Right lobe of liver (tissue), 6 donors: Measurements from ENCODE around the gene FHOD1. TPM values are rescaled to one million over a fixed set of nuclear protein-coding genes. Genes with fewer than 3 reads are reported as not detected.
A peak's percentile ranks its signal among the peaks of the same experiment; 100 is the strongest.

Experiments used
- ATAC-seq, 4 donors: fragments of 200-7000 bp; cut with Tn5 transposase; one replicate each; pipeline ENCODE4 v1.9.1; 2020; ENCODE audit warnings: mild to moderate bottlenecking in 4 of 4, moderate library complexity in 4 of 4
- DNase-seq, 3 donors: peaks; one replicate each; pipeline ENCODE4 v3.0.0-alpha.2; 2020
- H3K27ac ChIP-seq, 3 donors: fragments of 200-600 bp; one replicate each; pipeline ENCODE4 v1.8.0; 2022
- H3K27me3 ChIP-seq, 2 donors: fragments of 200-600 bp; one replicate each; pipeline ENCODE4 v1.8.0; 2022
- H3K36me3 ChIP-seq, 4 donors: fragments of 200-600 bp; sonication (generic) in 1 of 4; one replicate each; pipeline versions ENCODE4 v1.5.1 to v1.8.0; 2017 to 2022; ENCODE audit warnings: control low read depth in 1 of 4
- H3K4me1 ChIP-seq, 4 donors: fragments of 200-600 bp; sonication (generic) in 1 of 4; one replicate each; pipeline versions ENCODE4 v1.5.1 to v1.8.0; 2017 to 2022; ENCODE audit warnings: control low read depth in 1 of 4
- H3K4me3 ChIP-seq, 3 donors: fragments of 200-600 bp; one replicate each; pipeline ENCODE4 v1.8.0; 2022
- H3K9me3 ChIP-seq, 4 donors: fragments of 200-600 bp; sonication (generic) in 1 of 4; one replicate each; pipeline versions ENCODE4 v1.5.1 to v1.8.0; 2017 to 2022; ENCODE audit warnings: control low read depth in 1 of 4
- CTCF ChIP-seq, 4 donors: fragments of 200-600 bp in 3 of 4; fragments of 450-650 bp in 1 of 4; IDR thresholded peaks; one replicate each; pipeline versions ENCODE4 v1.5.1 to v1.8.0; 2016 to 2022; ENCODE audit warnings: antibody characterized with exemption in 4 of 4, mild to moderate bottlenecking in 2 of 4
- POLR2A ChIP-seq: fragments of 450-650 bp; IDR thresholded peaks from one replicate; pipeline ENCODE4 v1.6.1; 2017; ENCODE audit warnings: antibody characterized with exemption, mild to moderate bottlenecking
- WGBS: methylation state at CpG from one replicate; pipeline ENCODE4 v1.1.6; 2018; ENCODE audit warnings: low coverage, low lambda C conversion rate; ENCODE audit not compliant: insufficient coverage; ENCODE audit errors: missing lambda C conversion rate; 5-methylcytosine and 5-hydroxymethylcytosine counted together
- intact Hi-C, 2 donors: fragments of 100-400 bp; cut with DNase I; formaldehyde crosslinking; loops; one replicate each; pipeline versions ENCODE4 v1.11.2 to v1.14.1; 2022
- long read RNA-seq: library from polyadenylated mRNA; unstranded; transcript quantifications from one replicate; pipeline ENCODE4 v2.0.0, GENCODE V29; 2019
- total RNA-seq, 6 experiments: library from RNA; depleted of rRNA in 2 of 6; stranded (reverse); fragments of >200 nt in 2 of 6; fragmentation: NEBNext Ultra II Directional in 3 of 6; extraction: Animal tissue kit (Norgen Biotek cat#: 25700) in 3 of 6; gene quantifications; one replicate each; pipeline versions ENCODE4 v1.1.0 to v1.2.4, GENCODE V29; 2016 to 2023
- donor health status: DM: no; HTN: yes; CAD: no.
- donor health status: DM: no; HTN: no; CAD: no.
- donor health status: DM: no; HTN: no; CAD: no.
- donor health status: DM: no; HTN: yes; CAD: no.
- donor health status: DM: no; HTN: yes; CAD: no.

Gene FHOD1
- total RNA-seq, result 1 to 10 TPM; 2.3 to 9.6 (median 3.5) TPM
- long read RNA-seq, result 0 reads

- 6% methylated on average over 10 of the region's 60 CpGs for WGBS
- DNase-seq (peak; percentile 92 to 96 (median 95)), ATAC-seq (peak; percentile 80 to 89 (median 87))
- peak within 1 kb of the TSS; percentile 58 to 66 (median 64) for H3K4me3 ChIP-seq
- H3K27me3 ChIP-seq, result peaks cover 0 to 10% of the 10 kb centered on the region in 2 donors
- H3K27ac ChIP-seq, result peak within 1 kb of the TSS; percentile 65 to 82 (median 69)
- H3K36me3 ChIP-seq, result no peaks in the 10 kb centered on the region
- H3K4me1 ChIP-seq, result peaks cover 0 to 42% (median 0%) of the 10 kb centered on the region in 4 donors
- intact Hi-C loops, result no loop called here
- no peaks in the 10 kb centered on the region for H3K9me3 ChIP-seq
- peak; percentile 71 for TF ChIP-seq POLR2A
- no peak for TF ChIP-seq CTCF (IDR thresholded peaks at IDR 0.05)
Observed at GRCh38 chr16:67247192-67248072, at the start of gene FHOD1. Gene FHOD1, minus strand, starts transcription at chr16:67247481. Its CDS starts 71 bp downstream, at chr16:67247410.

- DNase-seq (no peak), ATAC-seq (no peak)
- Histone ChIP-seq H3K27me3 (no peaks in the 10 kb centered on the region), H3K4me3 (no peak overlapping the region), H3K27ac (no peak overlapping the region), H3K36me3 (no peaks in the 10 kb centered on the region), H3K4me1 (no peaks in the 10 kb centered on the region), H3K9me3 (no peaks in the 10 kb centered on the region)
- TF ChIP-seq POLR2A (no peak), CTCF (IDR thresholded peaks at IDR 0.05) (no peak)
- whole genome bisulfite sequencing, result 43% methylated on average over 3 of the region's 3 CpGs
- intact Hi-C loops, result no loop called here
Observed at GRCh38 chr16:67296420-67296819, 49.1 kb upstream of the FHOD1 start.

GRCh38 chr16:67294938-67295361 lies 47.7 kb upstream of the FHOD1 start:
- ATAC-seq, result no peak
- DNase-seq, result no peak
- no peaks in the 10 kb centered on the region for H3K9me3 ChIP-seq
- no peak overlapping the region for H3K4me3 ChIP-seq
- no peaks in the 10 kb centered on the region for H3K27me3 ChIP-seq
- intact Hi-C loops, result no loop called here
- H3K36me3 ChIP-seq, result no peaks in the 10 kb centered on the region
- TF ChIP-seq POLR2A (no peak), CTCF (IDR thresholded peaks at IDR 0.05) (no peak)
- H3K4me1 ChIP-seq, result no peaks in the 10 kb centered on the region
- no peak overlapping the region for H3K27ac ChIP-seq
- 56% methylated on average over 6 of the region's 7 CpGs for WGBS

- no peak for DNase-seq
- no peak for TF ChIP-seq CTCF (IDR thresholded peaks at IDR 0.05)
- no peak for TF ChIP-seq POLR2A
- ATAC-seq, result no peak
- Histone ChIP-seq H3K27ac (no peak overlapping the region), H3K4me1 (no peaks in the 10 kb centered on the region), H3K27me3 (no peaks in the 10 kb centered on the region), H3K9me3 (no peaks in the 10 kb centered on the region), H3K36me3 (no peaks in the 10 kb centered on the region), H3K4me3 (no peak overlapping the region)
- intact Hi-C loops, result no loop called here
- WGBS, result 59% methylated on average over 2 of the region's 4 CpGs
Observed at GRCh38 chr16:67294171-67294757, 47.0 kb upstream of the FHOD1 start.
